WTC11 (cell line): ENCODE measurements around the gene CEP44.

Experiments
- NR2C2 ChIP-seq: sonication (generic); formaldehyde crosslinking; IDR thresholded peaks from 2 replicates; pipeline ENCODE4 v1.8.0; 2022; ENCODE audit warnings: mild to moderate bottlenecking, missing genetic modification reagents
- TF ChIP-seq, protein P1 (sequence below): sonication (generic); formaldehyde crosslinking; IDR thresholded peaks from 2 replicates; pipeline ENCODE4 v1.8.1; 2023; ENCODE audit warnings: mild to moderate bottlenecking, missing genetic modification reagents, moderate library complexity
- TF ChIP-seq, protein P2 (sequence below): fragments of 200-600 bp; IDR thresholded peaks from 2 replicates; pipeline ENCODE4 v1.8.0; 2022; ENCODE audit warnings: antibody characterized with exemption

DNA sequence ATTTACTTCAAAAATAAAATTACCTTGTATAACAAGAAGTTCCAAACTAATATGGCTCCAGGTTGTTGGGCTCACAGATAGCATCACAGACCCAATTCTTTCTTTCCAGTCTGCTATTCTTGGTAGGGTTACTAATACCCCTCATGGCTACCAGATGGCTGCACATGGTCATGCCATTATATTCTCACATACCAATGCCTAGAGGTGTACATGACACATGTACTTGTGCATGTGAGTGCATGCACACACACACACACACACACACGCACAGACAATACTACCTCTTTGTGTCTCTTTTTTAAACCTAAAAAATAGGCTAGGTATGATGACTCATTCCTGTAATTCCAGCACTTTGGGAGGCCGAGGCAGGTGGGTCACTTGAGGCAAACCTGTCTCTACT lies 31.3 kb upstream of the CEP44 start:
- TF ChIP-seq, protein P1, sequence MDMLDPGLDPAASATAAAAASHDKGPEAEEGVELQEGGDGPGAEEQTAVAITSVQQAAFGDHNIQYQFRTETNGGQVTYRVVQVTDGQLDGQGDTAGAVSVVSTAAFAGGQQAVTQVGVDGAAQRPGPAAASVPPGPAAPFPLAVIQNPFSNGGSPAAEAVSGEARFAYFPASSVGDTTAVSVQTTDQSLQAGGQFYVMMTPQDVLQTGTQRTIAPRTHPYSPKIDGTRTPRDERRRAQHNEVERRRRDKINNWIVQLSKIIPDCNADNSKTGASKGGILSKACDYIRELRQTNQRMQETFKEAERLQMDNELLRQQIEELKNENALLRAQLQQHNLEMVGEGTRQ (CRISPR knock-in tag), result no peak
- no peak for TF ChIP-seq NR2C2 (CRISPR knock-in tag)
- TF ChIP-seq, protein P2, sequence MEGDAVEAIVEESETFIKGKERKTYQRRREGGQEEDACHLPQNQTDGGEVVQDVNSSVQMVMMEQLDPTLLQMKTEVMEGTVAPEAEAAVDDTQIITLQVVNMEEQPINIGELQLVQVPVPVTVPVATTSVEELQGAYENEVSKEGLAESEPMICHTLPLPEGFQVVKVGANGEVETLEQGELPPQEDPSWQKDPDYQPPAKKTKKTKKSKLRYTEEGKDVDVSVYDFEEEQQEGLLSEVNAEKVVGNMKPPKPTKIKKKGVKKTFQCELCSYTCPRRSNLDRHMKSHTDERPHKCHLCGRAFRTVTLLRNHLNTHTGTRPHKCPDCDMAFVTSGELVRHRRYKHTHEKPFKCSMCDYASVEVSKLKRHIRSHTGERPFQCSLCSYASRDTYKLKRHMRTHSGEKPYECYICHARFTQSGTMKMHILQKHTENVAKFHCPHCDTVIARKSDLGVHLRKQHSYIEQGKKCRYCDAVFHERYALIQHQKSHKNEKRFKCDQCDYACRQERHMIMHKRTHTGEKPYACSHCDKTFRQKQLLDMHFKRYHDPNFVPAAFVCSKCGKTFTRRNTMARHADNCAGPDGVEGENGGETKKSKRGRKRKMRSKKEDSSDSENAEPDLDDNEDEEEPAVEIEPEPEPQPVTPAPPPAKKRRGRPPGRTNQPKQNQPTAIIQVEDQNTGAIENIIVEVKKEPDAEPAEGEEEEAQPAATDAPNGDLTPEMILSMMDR, result no peak
